Breast epithelium (tissue), 4 donors: ENCODE results near the gene UBE2Q1. TPM values are rescaled to one million over a fixed set of nuclear protein-coding genes. Genes with fewer than 3 reads are reported as not detected.

Experiments
- DNase-seq, 2 donors: peaks; one replicate each; pipeline ENCODE4 v3.0.0-alpha.2; 2019; ENCODE audit warnings: low spot score in 2 of 2
- H3K27ac ChIP-seq, 2 donors: fragments of 200-600 bp; sonication (generic) in 1 of 2; one replicate each; pipeline ENCODE4 v1.5.1; 2016 to 2019; ENCODE audit warnings: mild to moderate bottlenecking in 1 of 2
- H3K27me3 ChIP-seq, 2 donors: fragments of 200-600 bp; sonication (generic) in 1 of 2; one replicate each; pipeline versions ENCODE4 v1.5.1 to v1.6.0; 2017 to 2019; ENCODE audit warnings: control low read depth in 1 of 2, mild to moderate bottlenecking in 1 of 2
- H3K36me3 ChIP-seq: fragments of 200-600 bp; one replicate; pipeline ENCODE4 v1.5.1; 2019
- H3K4me1 ChIP-seq, 2 donors: fragments of 200-600 bp; sonication (generic); one replicate each; pipeline ENCODE4 v1.5.1; 2016 to 2019; ENCODE audit warnings: control low read depth in 1 of 2
- H3K4me3 ChIP-seq, 3 donors: fragments of 200-600 bp; sonication (generic); 1 replicate in 2 of 3; 2 replicates in 1 of 3; pipeline ENCODE4 v1.5.1; 2016 to 2019; ENCODE audit warnings: mild to moderate bottlenecking in 3 of 3, moderate library complexity in 2 of 3
- H3K9me3 ChIP-seq, 2 donors: fragments of 200-600 bp; sonication (generic) in 1 of 2; one replicate each; pipeline ENCODE4 v1.5.1; 2016 to 2019; ENCODE audit warnings: control low read depth in 1 of 2
- POLR2A ChIP-seq: fragments of 450-650 bp; IDR thresholded peaks from one replicate; pipeline ENCODE4 v1.6.1; 2016; ENCODE audit warnings: antibody characterized with exemption, mild to moderate bottlenecking, moderate library complexity
- POLR2AphosphoS5 ChIP-seq, 3 donors: sonication (generic); formaldehyde crosslinking; IDR thresholded peaks; one replicate each; pipeline ENCODE4 v1.6.1; 2017; ENCODE audit warnings: antibody characterized with exemption in 3 of 3
- intact Hi-C: fragments of 100-400 bp; cut with DNase I; formaldehyde crosslinking; loops from one replicate; pipeline ENCODE4 v1.15.1; 2023; ENCODE audit warnings: low total_unique reads
- total RNA-seq, 3 donors: library from RNA; depleted of rRNA; stranded (reverse); fragments of >200 nt; gene quantifications; one replicate each; pipeline ENCODE4 v1.1.0, GENCODE V29; 2016
- TF ChIP-seq, protein P1 (sequence below), 3 donors: fragments of 450-650 bp; IDR thresholded peaks; one replicate each; pipeline ENCODE4 v1.5.1; 2016 to 2017; ENCODE audit warnings: antibody characterized with exemption in 3 of 3, mild to moderate bottlenecking in 3 of 3, moderate library complexity in 3 of 3

Gene UBE2Q1
- total RNA-seq, 3 donors from 2014 or later: 27.7 to 33.3 (median 30.2) TPM

DNA sequence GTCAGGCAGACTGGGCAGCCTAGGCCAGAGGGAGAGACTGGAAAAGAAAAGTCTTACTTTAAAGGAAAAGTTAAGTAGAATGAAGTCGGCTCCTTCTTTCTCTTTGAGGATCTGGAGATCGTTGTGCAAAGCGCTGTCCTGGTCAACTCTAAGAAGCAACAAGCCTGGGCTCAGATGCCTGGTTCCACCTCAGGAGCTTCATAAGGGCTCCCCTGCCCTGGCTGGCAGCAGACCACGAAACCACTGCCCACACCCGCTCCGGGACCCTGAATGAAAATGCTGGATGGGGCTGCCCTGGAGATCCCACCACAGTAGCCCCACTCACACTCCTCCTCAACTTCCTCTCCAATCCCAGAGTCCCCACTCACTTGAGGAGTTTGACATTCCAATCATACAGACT, 6.4 kb downstream of the UBE2Q1 start:
- Histone ChIP-seq H3K27me3 (no peaks in the 10 kb centered on the region), H3K4me3 (no peak overlapping the region), H3K4me1 (peaks cover 9 to 21% of the 10 kb centered on the region in 2 donors), H3K36me3 (peaks cover 32% of the 10 kb centered on the region), H3K9me3 (no peaks in the 10 kb centered on the region), H3K27ac (no peak overlapping the region)
- TF ChIP-seq POLR2AphosphoS5 (IDR thresholded peaks at IDR 0.05) (no peak), POLR2A (no peak)
- TF ChIP-seq, protein P1, sequence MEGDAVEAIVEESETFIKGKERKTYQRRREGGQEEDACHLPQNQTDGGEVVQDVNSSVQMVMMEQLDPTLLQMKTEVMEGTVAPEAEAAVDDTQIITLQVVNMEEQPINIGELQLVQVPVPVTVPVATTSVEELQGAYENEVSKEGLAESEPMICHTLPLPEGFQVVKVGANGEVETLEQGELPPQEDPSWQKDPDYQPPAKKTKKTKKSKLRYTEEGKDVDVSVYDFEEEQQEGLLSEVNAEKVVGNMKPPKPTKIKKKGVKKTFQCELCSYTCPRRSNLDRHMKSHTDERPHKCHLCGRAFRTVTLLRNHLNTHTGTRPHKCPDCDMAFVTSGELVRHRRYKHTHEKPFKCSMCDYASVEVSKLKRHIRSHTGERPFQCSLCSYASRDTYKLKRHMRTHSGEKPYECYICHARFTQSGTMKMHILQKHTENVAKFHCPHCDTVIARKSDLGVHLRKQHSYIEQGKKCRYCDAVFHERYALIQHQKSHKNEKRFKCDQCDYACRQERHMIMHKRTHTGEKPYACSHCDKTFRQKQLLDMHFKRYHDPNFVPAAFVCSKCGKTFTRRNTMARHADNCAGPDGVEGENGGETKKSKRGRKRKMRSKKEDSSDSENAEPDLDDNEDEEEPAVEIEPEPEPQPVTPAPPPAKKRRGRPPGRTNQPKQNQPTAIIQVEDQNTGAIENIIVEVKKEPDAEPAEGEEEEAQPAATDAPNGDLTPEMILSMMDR (IDR thresholded peaks at IDR 0.05): no peak
- no peak for DNase-seq
- intact Hi-C loops: loop anchor here (10.0 kb wide), 2 partner anchors 383 to 1577 kb away; partner anchors contain the start of genes PMVK and SPRR4

DNA sequence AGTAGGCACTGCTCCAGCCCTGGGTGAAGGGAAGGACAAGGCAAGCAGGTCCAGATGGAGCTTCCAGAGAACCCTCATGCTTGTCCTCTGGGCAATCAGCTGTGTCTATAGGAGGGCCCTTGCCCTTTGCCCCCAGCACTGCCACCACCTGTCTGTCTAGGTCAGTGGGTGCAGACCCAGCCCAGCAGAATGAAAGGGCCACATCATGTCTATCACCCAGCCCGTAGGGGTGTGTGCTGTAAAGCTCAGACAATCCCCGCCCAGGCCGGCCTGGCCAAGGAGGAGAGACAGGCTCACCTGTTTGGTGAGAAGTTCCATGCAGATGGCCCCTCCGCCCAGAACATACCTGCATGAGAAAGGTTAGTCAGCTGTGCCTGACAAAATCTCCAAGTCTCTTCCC, 7.0 kb downstream of the UBE2Q1 start:
- no peaks in the 10 kb centered on the region for H3K9me3 ChIP-seq
- TF ChIP-seq POLR2A (no peak), POLR2AphosphoS5 (IDR thresholded peaks at IDR 0.05) (no peak)
- TF ChIP-seq, protein P1 (IDR thresholded peaks at IDR 0.05): no peak
- no peaks in the 10 kb centered on the region for H3K27me3 ChIP-seq
- no peak for DNase-seq
- no peak overlapping the region for H3K4me3 ChIP-seq
- no peak overlapping the region for H3K27ac ChIP-seq
- peaks cover 32% of the 10 kb centered on the region for H3K36me3 ChIP-seq
- intact Hi-C loops: loop anchor here (10.0 kb wide), 2 partner anchors 383 to 1577 kb away; partner anchors contain the start of genes PMVK and SPRR4
- H3K4me1 ChIP-seq: peaks cover 5 to 16% of the 10 kb centered on the region in 2 donors

DNA sequence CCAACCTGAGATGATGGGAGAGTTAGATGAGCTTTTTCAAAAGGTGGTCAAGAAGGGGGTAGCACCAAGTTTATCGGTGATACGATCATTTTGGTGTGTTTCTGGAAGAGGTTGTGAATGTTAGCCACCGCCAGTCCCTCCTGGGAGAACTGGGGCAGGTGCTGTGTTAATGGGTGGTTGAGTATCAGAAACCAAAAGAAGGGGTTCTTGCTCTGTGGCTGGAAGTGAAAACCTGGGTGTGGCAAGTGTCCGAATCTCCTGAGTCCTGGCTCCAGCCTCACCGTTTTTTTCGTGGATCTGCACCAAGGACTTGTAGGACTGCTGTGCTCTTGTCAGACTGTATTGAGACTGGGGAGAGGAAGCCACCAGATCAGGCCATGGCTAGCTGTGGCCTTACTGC, 7.8 kb downstream of the UBE2Q1 start:
- no peak overlapping the region for H3K4me3 ChIP-seq
- no peaks in the 10 kb centered on the region for H3K27me3 ChIP-seq
- no peak overlapping the region for H3K27ac ChIP-seq
- intact Hi-C loops: loop anchor here (10.0 kb wide), 2 partner anchors 384 to 1576 kb away; partner anchors contain the start of genes PMVK and SPRR4
- peaks cover 32% of the 10 kb centered on the region for H3K36me3 ChIP-seq
- no peaks in the 10 kb centered on the region for H3K9me3 ChIP-seq
- DNase-seq: no peak
- H3K4me1 ChIP-seq: peaks cover 0 to 7% of the 10 kb centered on the region in 2 donors
- no peak for TF ChIP-seq POLR2A
- TF ChIP-seq, protein P1 (IDR thresholded peaks at IDR 0.05): no peak
- no peak for TF ChIP-seq POLR2AphosphoS5 (IDR thresholded peaks at IDR 0.05)

GRCh38 chr1:154550070-154550469, 8.4 kb downstream of the UBE2Q1 start:
- Histone ChIP-seq H3K4me1 (peaks cover 0 to 6% of the 10 kb centered on the region in 2 donors), H3K27me3 (no peaks in the 10 kb centered on the region), H3K36me3 (peaks cover 32% of the 10 kb centered on the region), H3K9me3 (no peaks in the 10 kb centered on the region), H3K27ac (no peak overlapping the region), H3K4me3 (no peak overlapping the region)
- DNase-seq: no peak
- TF ChIP-seq, protein P1 (IDR thresholded peaks at IDR 0.05): no peak
- TF ChIP-seq POLR2AphosphoS5 (IDR thresholded peaks at IDR 0.05): no peak
- no peak for TF ChIP-seq POLR2A
- intact Hi-C loops: loop anchor here (10.0 kb wide), 2 partner anchors 385 to 1575 kb away; partner anchors contain the start of genes PMVK and SPRR4

GRCh38 chr1:154549202-154549770, 9.2 kb downstream of the UBE2Q1 start:
- DNase-seq: no peak
- Histone ChIP-seq H3K9me3 (no peaks in the 10 kb centered on the region), H3K4me1 (peaks cover 0 to 6% of the 10 kb centered on the region in 2 donors), H3K36me3 (peaks cover 30% of the 10 kb centered on the region), H3K4me3 (no peak overlapping the region), H3K27me3 (no peaks in the 10 kb centered on the region), H3K27ac (no peak overlapping the region)
- intact Hi-C loops: loop anchor here (5.0 kb wide), 1 partner anchor 822 kb away; the partner anchor contains the start of gene INTS3
- TF ChIP-seq, protein P1 (IDR thresholded peaks at IDR 0.05): no peak
- TF ChIP-seq POLR2AphosphoS5 (IDR thresholded peaks at IDR 0.05) (no peak), POLR2A (no peak)
